WTC11 (cell line): ENCODE measurements around the gene SPO11.

Experiments
- CREM ChIP-seq: sonication (generic); formaldehyde crosslinking; IDR thresholded peaks from 2 replicates; pipeline ENCODE4 v1.8.1; 2022; ENCODE audit warnings: mild to moderate bottlenecking, missing genetic modification reagents, moderate library complexity
- CTCF ChIP-seq: fragments of 200-600 bp; IDR thresholded peaks from 2 replicates; pipeline ENCODE4 v1.8.0; 2022; ENCODE audit warnings: antibody characterized with exemption
- E2F4 ChIP-seq: sonication (generic); formaldehyde crosslinking; IDR thresholded peaks from 2 replicates; pipeline ENCODE4 v1.8.1; 2022; ENCODE audit warnings: low read depth, mild to moderate bottlenecking, moderate library complexity, missing genetic modification reagents, borderline replicate concordance
- ETV6 ChIP-seq: sonication (generic); formaldehyde crosslinking; IDR thresholded peaks from 2 replicates; pipeline ENCODE4 v1.8.1; 2022; ENCODE audit warnings: mild to moderate bottlenecking, missing genetic modification reagents
- FOXP1 ChIP-seq: sonication (generic); formaldehyde crosslinking; IDR thresholded peaks from 2 replicates; pipeline ENCODE4 v1.8.0; 2022; ENCODE audit warnings: missing genetic modification reagents, mild to moderate bottlenecking, moderate library complexity, borderline replicate concordance
- FOXP4 ChIP-seq: sonication (generic); formaldehyde crosslinking; IDR thresholded peaks from 2 replicates; pipeline ENCODE4 v1.8.0; 2022; ENCODE audit warnings: mild to moderate bottlenecking, missing genetic modification reagents
- MAX ChIP-seq: sonication (generic); formaldehyde crosslinking; IDR thresholded peaks from 2 replicates; pipeline ENCODE4 v1.8.0; 2022; ENCODE audit warnings: mild to moderate bottlenecking, missing genetic modification reagents
- MLX ChIP-seq: sonication (generic); formaldehyde crosslinking; IDR thresholded peaks from 2 replicates; pipeline ENCODE4 v1.8.1; 2023; ENCODE audit warnings: mild to moderate bottlenecking, missing genetic modification reagents, moderate library complexity
- NFE2L1 ChIP-seq: sonication (generic); formaldehyde crosslinking; IDR thresholded peaks from 2 replicates; pipeline ENCODE4 v1.8.1; 2023; ENCODE audit warnings: missing genetic modification reagents
- TCF7 ChIP-seq: sonication (generic); formaldehyde crosslinking; IDR thresholded peaks from 2 replicates; pipeline ENCODE4 v1.8.0; 2022; ENCODE audit warnings: mild to moderate bottlenecking, low read depth, missing genetic modification reagents, moderate library complexity
- USF1 ChIP-seq: sonication (generic); formaldehyde crosslinking; IDR thresholded peaks from 2 replicates; pipeline ENCODE4 v1.8.0; 2022; ENCODE audit warnings: mild to moderate bottlenecking, missing genetic modification reagents
- ZBTB43 ChIP-seq: sonication (generic); formaldehyde crosslinking; IDR thresholded peaks from 2 replicates; pipeline ENCODE4 v1.8.1; 2023; ENCODE audit warnings: mild to moderate bottlenecking, missing genetic modification reagents
- ZNF219 ChIP-seq: sonication (generic); formaldehyde crosslinking; IDR thresholded peaks from 2 replicates; pipeline ENCODE4 v1.8.0; 2023; ENCODE audit warnings: missing genetic modification reagents, mild to moderate bottlenecking, borderline replicate concordance
- ZNF281 ChIP-seq: sonication (generic); formaldehyde crosslinking; IDR thresholded peaks from 2 replicates; pipeline ENCODE4 v1.8.0; 2023; ENCODE audit warnings: mild to moderate bottlenecking, missing genetic modification reagents

GRCh38 chr20:57289391-57290177 is 40.0 kb upstream of the SPO11 start:
- TF ChIP-seq ETV6 (CRISPR knock-in tag): no peak
- TF ChIP-seq CTCF: no peak
- TF ChIP-seq FOXP4 (CRISPR knock-in tag): no peak
- TF ChIP-seq ZBTB43: no peak
- TF ChIP-seq MLX (CRISPR knock-in tag): no peak
- no peak for TF ChIP-seq MAX (CRISPR knock-in tag)
- no peak for TF ChIP-seq USF1
- TF ChIP-seq E2F4: no peak
- TF ChIP-seq CREM: no peak
- TF ChIP-seq NFE2L1 (CRISPR knock-in tag): no peak
- no peak for TF ChIP-seq ZNF219 (CRISPR knock-in tag)
- no peak for TF ChIP-seq ZNF281
- no peak for TF ChIP-seq TCF7 (CRISPR knock-in tag)
- no peak for TF ChIP-seq FOXP1
